GM20000 (cell line): ENCODE measurements around the gene CCDC85C.

Experiments
- DNase-seq: peaks from one replicate; pipeline ENCODE4 v3.0.0; 2012; ENCODE audit warnings: low spot score
- TF ChIP-seq, protein P1 (sequence below): IDR thresholded peaks from 2 replicates; pipeline ENCODE4 v1.5.1; 2012; ENCODE audit warnings: mild to moderate bottlenecking, control low read depth; ENCODE audit errors: extremely low read depth, missing control alignments

Gene CCDC85C

GRCh38 chr14:99516871-99517642 lies 87.0 kb downstream of the CCDC85C start:
- DNase-seq = no peak
- TF ChIP-seq, protein P1, sequence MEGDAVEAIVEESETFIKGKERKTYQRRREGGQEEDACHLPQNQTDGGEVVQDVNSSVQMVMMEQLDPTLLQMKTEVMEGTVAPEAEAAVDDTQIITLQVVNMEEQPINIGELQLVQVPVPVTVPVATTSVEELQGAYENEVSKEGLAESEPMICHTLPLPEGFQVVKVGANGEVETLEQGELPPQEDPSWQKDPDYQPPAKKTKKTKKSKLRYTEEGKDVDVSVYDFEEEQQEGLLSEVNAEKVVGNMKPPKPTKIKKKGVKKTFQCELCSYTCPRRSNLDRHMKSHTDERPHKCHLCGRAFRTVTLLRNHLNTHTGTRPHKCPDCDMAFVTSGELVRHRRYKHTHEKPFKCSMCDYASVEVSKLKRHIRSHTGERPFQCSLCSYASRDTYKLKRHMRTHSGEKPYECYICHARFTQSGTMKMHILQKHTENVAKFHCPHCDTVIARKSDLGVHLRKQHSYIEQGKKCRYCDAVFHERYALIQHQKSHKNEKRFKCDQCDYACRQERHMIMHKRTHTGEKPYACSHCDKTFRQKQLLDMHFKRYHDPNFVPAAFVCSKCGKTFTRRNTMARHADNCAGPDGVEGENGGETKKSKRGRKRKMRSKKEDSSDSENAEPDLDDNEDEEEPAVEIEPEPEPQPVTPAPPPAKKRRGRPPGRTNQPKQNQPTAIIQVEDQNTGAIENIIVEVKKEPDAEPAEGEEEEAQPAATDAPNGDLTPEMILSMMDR = no peak

DNA sequence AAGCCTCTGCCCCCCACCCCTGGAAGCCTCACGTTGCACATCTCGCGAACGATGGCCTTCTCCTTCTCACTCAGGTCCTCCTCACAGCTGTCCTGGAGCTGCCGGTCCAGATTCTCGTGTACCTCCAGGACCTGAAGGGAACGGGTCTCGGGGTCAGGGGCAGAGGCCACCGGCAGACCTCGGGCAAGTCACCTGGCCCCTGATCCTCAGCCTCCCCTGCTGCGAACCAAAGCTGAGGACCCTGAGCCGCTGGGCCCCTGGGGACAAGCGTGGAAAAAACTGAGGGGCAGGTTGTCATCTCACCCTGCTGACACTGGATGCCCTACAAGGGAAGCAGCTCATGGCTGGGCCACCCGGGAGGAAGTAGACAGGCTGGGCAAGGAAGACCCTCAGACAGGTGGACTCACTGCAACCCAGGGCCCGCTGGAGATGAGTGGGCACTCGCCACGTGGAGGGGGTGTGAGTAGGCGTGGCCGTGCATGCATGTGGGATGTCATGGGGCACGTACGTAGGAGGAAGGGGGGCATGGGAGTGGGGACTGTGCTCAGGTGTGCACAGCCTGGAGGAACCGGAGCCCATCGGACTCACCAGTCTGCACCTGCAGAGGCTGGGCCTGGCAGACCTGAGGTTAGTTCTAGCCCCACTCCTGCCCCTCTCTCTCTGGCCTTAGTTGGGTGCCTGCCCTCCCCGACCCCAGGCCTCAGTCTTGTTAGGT lies 87.7 kb downstream of the CCDC85C start:
- TF ChIP-seq, protein P1 = no peak
- DNase-seq = no peak

GRCh38 chr14:99515301-99516155 lies 88.5 kb downstream of the CCDC85C start:
- DNase-seq = no peak
- TF ChIP-seq, protein P1 = no peak

DNA sequence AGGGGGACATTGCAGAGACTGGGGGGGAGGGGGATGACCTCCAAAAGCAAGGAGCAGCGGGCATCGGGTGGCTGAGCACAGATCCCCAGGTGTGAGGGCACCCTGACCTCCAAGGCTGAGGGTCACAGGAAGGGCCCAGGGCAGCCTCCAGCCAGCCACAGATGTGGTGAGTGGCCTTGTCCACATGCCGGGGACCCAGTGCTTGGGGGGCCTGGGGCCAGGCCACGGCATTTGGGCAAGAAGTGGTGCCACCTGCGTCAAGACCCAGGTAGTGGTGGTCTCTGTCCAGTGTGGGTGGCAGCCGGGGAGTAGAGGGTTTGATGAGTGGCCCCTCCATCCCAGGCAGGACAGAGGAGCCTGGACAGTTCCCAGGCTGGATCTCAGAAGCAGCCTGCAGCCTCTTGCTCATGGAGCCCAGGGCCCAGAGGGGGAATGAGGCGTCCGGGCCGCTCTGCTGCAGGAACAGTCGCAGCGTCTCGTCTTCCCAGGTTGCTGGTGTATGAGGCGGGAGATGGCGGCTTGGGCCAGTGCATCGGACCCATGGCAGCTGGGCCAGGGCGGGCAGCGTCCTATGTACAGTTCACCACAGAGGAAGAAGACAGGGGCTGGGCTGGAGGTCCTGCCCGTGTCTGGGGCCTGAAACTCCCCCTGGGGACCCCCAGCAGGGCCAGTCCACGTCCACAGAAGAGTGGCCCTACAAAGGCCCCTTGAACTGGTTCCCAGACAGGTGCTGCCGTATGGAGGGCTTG lies 89.3 kb downstream of the CCDC85C start:
- DNase-seq = no peak
- TF ChIP-seq, protein P1 = no peak

DNA sequence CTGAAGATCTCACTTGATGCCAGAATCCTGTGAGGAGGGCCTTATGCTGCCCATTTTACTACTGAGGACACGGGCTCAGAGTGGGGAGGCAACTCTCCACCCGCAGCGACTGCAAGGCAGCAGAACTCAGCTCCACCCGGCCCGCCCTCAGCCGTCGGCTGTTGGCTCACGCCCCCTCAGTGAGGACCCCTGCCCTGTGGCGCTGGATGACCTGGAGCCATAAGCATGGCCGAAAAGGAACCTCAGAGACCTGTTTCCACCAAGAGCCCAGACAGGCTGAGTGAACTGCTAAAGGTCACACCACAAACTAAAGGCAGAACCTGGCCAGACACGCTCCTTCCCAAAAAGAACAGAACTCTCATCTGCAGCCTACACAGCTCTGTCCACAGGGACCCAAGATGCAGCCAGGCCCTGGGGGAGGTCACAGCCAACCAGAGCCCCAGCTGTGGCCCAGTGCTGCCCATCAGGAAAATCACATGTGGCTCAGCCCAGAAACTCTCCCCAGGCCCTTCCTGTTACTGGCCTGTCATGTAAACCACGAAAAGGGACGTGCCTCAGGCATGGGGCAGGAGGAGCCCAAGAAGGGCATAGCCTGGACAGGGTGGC lies 90.0 kb downstream of the CCDC85C start:
- TF ChIP-seq, protein P1 = no peak
- no peak for DNase-seq

DNA sequence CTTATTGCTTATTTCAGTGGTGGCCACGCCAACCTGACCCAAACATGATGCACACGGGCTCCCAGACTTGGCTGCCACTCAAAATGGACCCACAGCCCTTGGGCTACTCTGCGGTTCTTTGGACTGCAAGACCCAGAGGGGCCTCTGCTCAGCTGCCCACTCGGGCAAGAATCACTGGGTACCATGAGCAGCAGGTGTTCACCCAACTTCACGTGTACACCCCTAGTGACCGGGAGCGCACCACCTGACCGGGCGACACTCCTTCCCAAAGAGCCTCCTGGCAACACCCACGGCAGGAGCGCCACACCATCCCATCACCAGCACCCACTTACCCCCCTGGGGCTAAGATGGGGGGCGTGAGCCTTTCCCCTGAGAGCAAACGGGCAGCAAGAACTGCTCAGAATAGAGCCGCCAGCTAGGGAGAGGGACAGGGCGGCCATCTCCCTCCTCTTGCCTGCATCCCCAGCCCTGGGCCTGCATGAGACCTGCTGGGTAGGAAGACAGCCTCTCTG lies 90.8 kb downstream of the CCDC85C start:
- no peak for DNase-seq
- TF ChIP-seq, protein P1 = no peak
